H54 (cell line): Measurements from ENCODE around the gene ZFAND6.

Experiments
- DNase-seq: peaks from one replicate; pipeline ENCODE4 v3.0.0; 2011; ENCODE audit warnings: low spot score, mixed read lengths; ENCODE audit not compliant: insufficient read length
- FAIRE-seq: peaks from 3 replicates; lab custom pipeline; 2011; peaks lifted over from hg19 to GRCh38; lab: Jason Lieb, UNC
- POLR2A ChIP-seq: IDR thresholded peaks from 2 replicates; pipeline ENCODE4 v1.6.1; 2011; ENCODE audit warnings: low read depth, mild to moderate bottlenecking, low read length

The ZFAND6 gene

DNA sequence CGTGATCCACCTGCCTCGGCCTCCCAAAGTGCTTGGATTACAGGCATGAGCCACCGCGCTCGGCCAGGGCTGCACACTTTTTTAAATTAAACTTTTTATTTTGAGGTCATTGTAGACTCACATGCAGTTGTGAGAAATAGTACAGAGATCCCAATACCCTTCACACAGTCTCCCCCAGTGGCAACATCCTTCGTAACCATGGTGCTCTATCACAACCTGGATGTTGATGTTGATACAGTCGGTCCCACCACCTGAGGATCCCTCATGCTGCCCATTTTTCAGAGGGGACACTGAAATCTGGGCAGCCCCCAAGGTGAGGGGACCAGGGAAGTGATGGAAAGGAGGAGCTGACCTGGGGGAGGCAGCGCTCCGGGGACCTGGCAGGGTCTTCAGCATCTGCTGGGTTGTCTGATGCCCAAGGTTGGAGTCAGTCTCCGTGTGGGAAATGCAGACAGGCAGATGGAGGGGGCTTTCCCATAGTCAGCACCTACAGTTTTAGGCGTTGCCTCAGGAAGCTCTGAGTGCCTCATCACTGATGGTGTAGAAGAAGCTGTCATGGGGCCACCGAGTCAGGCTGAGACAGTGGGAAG is 110.4 kb downstream of the ZFAND6 start:
- no peak for FAIRE-seq

DNA sequence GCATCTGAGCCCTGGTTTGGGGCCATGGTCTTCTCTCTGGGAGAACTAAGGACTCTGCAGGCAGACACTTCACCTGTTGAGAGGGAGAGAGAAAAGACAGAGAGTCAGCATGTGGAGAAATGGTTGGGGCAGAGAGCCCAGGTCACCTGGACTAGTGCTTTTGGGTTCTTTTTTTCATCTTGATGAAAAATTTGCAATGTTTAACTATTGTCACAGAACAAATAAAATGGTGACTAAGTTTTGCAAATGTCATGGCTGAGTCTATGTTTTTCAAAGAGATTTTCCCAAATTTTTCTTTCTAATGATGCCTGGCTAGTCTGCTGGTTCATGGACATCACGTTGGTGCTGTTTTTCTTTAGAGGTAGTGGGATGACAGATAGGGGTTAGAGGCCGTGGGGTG is 111.1 kb downstream of the ZFAND6 start:
- DNase-seq (no peak), FAIRE-seq (no peak)
- TF ChIP-seq POLR2A = no peak

More for the DNA sequence above, 110.4 kb downstream of the ZFAND6 start:
- TF ChIP-seq POLR2A = no peak
- no peak for DNase-seq

GRCh38 chr15:80171787-80172186 is 112.3 kb downstream of the ZFAND6 start:
- TF ChIP-seq POLR2A = no peak
- DNase-seq = no peak
- FAIRE-seq = no peak

- TF ChIP-seq POLR2A = no peak
- DNase-seq (no peak), FAIRE-seq (no peak)
These were observed 112.9 kb downstream of the ZFAND6 start for GRCh38 chr15:80172401-80172800.

DNA sequence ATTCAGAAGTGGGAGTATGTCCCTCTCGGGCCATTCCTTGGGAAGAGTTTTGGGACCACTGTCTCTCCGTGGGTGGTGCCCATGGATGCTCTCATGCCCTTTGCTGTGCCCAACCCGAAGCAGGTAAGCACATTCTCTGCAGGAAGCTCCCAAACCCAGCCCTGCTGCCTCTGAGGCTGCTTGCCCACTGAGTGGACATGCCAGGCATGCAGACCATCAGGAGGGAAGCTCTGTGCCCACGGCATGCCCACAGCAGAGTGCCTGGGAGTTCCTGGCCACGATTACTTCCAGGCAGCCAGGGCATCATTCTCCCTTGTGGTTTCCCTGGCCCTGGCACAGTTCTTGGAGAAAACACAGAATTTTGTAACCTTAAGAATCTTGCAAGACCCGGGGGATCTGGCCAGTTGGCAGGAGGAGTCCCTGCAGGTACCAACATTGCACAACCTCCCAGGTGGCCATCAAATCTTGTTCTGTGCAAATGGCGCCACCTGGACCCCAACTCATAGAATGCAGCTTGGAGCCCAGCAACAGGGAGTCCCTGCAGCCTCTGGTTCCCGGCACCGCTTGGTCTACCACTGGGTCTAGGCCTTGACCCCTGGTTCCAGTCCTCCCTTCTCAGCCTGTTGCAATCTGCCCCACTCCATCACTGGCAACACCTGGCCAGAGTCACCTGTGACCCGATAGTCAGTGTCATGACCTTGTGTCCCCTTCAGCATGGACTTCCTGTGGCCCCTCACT is 113.7 kb downstream of the ZFAND6 start:
- FAIRE-seq = no peak
- peak; percentile 20 for DNase-seq
- no peak for TF ChIP-seq POLR2A

- DNase-seq (peak; percentile 26), FAIRE-seq (no peak)
- TF ChIP-seq POLR2A = no peak
These were observed 114.7 kb downstream of the ZFAND6 start for GRCh38 chr15:80174017-80174746.

DNA sequence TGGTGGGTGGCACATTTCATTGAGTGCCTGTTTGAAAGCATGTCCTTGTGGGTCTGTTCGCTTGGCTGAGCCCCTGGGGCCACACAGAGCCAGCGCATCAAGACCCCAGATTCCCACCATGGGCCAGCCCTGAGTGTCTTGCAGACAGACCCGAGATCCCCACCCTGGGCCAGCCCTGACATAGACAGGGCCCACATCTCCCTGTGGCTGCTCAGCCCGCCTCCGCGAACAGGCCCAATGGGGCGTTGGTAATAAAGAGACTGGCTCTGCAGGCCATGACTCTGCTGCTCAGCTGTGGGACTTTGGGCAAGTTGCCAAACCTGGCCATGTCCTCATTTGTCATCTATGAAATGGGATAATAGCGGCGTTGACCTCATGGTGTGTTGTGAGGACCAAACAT is 116.0 kb downstream of the ZFAND6 start:
- no peak for DNase-seq
- no peak for FAIRE-seq
- TF ChIP-seq POLR2A = no peak

DNA sequence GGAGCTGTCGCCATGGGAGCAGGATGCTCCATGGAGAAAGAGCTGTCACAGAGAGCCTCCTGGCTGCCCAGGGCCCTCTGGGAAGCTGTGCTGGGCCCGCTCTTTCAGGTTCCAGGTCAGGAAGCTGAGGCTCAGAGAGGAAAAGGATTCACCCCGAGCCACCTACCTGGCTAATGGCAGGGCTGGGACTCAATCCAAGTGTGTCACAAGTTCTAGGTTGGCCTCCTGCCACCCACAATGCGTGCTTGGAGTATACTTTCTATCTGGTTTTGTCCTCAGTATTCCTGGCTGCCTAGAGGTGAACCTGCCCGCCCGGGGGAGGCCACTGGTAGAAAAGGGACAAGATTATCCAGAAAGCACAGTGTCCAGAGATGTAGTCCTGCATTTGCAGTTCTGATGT is 117.0 kb downstream of the ZFAND6 start:
- FAIRE-seq (no peak), DNase-seq (no peak)
- no peak for TF ChIP-seq POLR2A

DNA sequence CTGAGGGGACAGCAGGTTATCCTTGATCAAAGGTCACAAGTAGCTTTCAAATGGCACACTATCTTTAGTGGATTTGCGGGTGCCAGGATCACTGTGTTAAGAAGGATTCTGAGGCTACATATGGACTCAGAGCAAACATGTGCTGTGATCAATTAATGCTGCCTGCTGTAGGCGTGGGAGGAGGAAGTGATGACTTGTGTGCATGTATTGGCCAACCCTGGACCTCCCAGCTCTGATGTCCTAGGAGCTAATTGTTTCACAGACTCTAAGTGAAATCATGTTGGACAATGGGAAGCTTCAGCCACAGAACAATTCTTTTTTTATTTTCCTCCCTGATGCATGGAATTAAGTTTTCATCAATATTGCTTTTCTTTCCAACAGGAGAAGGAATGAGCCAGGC is 117.7 kb downstream of the ZFAND6 start:
- DNase-seq (no peak), FAIRE-seq (no peak)
- no peak for TF ChIP-seq POLR2A

DNA sequence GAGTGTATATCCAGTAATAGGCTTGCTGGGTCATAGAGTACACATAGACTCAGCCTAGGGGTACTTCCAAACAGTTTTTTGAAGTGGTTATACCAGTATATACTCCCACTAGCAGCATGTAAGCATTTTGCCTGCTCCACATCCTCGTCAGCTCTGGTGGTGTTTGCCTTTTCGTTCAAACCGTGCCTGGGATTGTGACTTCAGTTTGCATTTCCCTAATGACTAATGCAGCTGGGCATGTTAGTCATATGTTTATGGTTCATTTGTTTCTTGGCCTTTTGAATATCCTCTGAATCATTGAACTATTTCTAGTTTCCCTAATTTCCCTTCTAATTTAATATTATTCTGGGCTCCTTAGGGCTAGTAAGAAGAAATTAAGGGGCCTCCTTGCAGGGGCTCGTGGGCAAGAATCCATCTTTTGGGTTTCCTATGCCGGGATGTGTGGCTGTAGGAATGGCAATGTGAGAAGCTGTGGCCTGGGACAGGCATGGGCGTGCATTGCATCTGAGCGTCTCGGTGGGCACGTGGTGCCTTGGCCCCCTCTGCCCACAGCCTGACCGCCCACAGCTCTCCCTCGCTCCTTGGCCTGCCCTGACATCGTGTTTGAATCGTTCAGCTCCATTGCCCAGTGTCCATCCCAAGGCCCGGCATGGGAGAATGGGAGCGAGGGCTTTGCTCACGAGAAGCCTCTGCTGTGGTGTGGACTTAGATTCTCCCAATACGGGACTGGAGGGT is 119.7 kb downstream of the ZFAND6 start:
- FAIRE-seq = no peak
- TF ChIP-seq POLR2A = no peak
- peak; percentile 70 for DNase-seq

- DNase-seq (no peak), FAIRE-seq (no peak)
- TF ChIP-seq POLR2A = no peak
These were observed 120.5 kb downstream of the ZFAND6 start for GRCh38 chr15:80179935-80180334.

DNA sequence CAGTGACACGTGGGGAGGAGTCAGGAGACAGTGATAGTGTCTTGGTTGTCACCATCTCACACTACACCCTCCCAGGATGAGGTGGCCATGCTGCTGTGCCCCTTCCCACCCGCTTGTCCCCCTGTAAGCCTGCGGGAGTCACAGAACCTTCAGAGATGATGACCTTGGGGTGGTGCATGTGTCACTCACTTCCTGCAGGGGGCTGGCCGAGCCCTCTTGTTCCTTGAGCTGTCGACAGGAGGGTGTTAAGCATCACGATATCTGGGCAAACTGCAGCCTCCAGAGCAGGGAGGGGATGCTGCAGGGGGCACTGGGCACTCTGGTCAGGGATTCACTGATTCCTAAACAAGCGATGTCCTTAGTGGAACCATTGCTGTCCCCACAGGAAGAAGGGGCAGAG is 121.0 kb downstream of the ZFAND6 start:
- no peak for FAIRE-seq
- no peak for TF ChIP-seq POLR2A

GRCh38 chr15:80180986-80181385 is 121.5 kb downstream of the ZFAND6 start:
- FAIRE-seq (no peak), DNase-seq (no peak)
- no peak for TF ChIP-seq POLR2A

More for the DNA sequence above, 121.0 kb downstream of the ZFAND6 start:
- DNase-seq = no peak

- no peak for TF ChIP-seq POLR2A
- no peak for FAIRE-seq
- DNase-seq = no peak
These were observed 123.3 kb downstream of the ZFAND6 start for GRCh38 chr15:80182611-80183261.
